PC-9 (cell line): Measurements from ENCODE around the gene SIDT1. TPM values are rescaled to one million over a fixed set of nuclear protein-coding genes. Genes with fewer than 3 reads are reported as not detected.

ENCODE experiments used
- BruUV-seq: library from RNA; stranded (reverse); fragments of 400-500 nt; replicated peaks from 2 replicates; lab custom pipeline; 2021; lab: Mats Ljungman, UMichigan
- CTCF ChIA-PET: fragments of 300-600 bp; sonication (Branson Sonifier 250); formaldehyde crosslinking; loops from one replicate; lab custom pipeline; 2022; ENCODE audit warnings: antibody characterized with exemption; lab: Charles Lee
- POLR2A ChIA-PET: fragments of 300-600 bp; sonication (Branson Sonifier 250); formaldehyde crosslinking; loops from one replicate; lab custom pipeline; 2022; ENCODE audit warnings: antibody characterized with exemption; ENCODE audit not compliant: unreplicated experiment; lab: Charles Lee
- DNase-seq, 2 experiments: peaks; one replicate each; pipeline versions ENCODE4 v3.0.0 to v3.0.0-alpha.2; 2015 to 2022; ENCODE audit warnings: mixed read lengths in 1 of 2
- H2AFZ ChIP-seq: fragments of 200-600 bp; sonication (generic); 2 replicates; pipeline ENCODE4 v1.8.1; 2017; ENCODE audit warnings: antibody characterized with exemption
- H3F3A ChIP-seq: fragments of 200-600 bp; sonication (generic); 2 replicates; pipeline ENCODE4 v1.8.1; 2017; ENCODE audit warnings: antibody characterized with exemption, mild to moderate bottlenecking, low read depth; ENCODE audit not compliant: insufficient read depth
- H3K27ac ChIP-seq: fragments of 200-600 bp; sonication (generic); 2 replicates; pipeline ENCODE4 v1.6.1; 2016; ENCODE audit warnings: mixed run types
- H3K27me3 ChIP-seq: fragments of 200-600 bp; sonication (generic); 2 replicates; pipeline ENCODE4 v1.6.1; 2016; ENCODE audit warnings: low read depth, mixed run types; ENCODE audit not compliant: insufficient read depth
- H3K36me3 ChIP-seq: fragments of 200-600 bp; sonication (generic); 2 replicates; pipeline ENCODE4 v1.6.1; 2016; ENCODE audit warnings: low read depth, mixed run types
- H3K4me1 ChIP-seq: fragments of 200-600 bp; sonication (generic); replicated peaks from 2 replicates; pipeline ENCODE4 v1.6.1; 2016; ENCODE audit warnings: mixed run types; ENCODE audit not compliant: insufficient read depth
- H3K4me2 ChIP-seq: fragments of 200-600 bp; sonication (generic); 2 replicates; pipeline ENCODE4 v1.6.1; 2017; ENCODE audit warnings: mixed run types
- H3K4me3 ChIP-seq: fragments of 200-600 bp; sonication (generic); 2 replicates; pipeline ENCODE4 v1.6.1; 2016; ENCODE audit warnings: mixed run types
- H3K79me2 ChIP-seq: fragments of 200-600 bp; sonication (generic); 2 replicates; pipeline ENCODE4 v1.6.1; 2017; ENCODE audit warnings: low read depth, mixed run types
- H3K9me2 ChIP-seq: fragments of 200-600 bp; sonication (generic); 2 replicates; pipeline ENCODE4 v1.8.1; 2017; ENCODE audit warnings: mild to moderate bottlenecking; ENCODE audit not compliant: insufficient read depth
- H3K9me3 ChIP-seq: fragments of 200-600 bp; sonication (generic); 2 replicates; pipeline ENCODE4 v1.8.1; 2016; ENCODE audit warnings: low read depth; ENCODE audit not compliant: insufficient read depth
- H4K20me1 ChIP-seq: fragments of 200-600 bp; sonication (generic); 2 replicates; pipeline ENCODE4 v1.8.1; 2017; ENCODE audit not compliant: insufficient read depth
- CTCF ChIP-seq: fragments of 200-600 bp; sonication (generic); conservative IDR thresholded peaks from 2 replicates; pipeline ENCODE4 v1.6.1; 2017; ENCODE audit warnings: mixed run types, antibody characterized with exemption, mild to moderate bottlenecking, moderate library complexity
- EZH2 ChIP-seq: fragments of 200-600 bp; sonication (generic); IDR thresholded peaks from 2 replicates; pipeline ENCODE4 v1.8.0; 2017; ENCODE audit warnings: antibody characterized with exemption, low read depth
- intact Hi-C: fragments of 100-400 bp; cut with micrococcal nuclease; formaldehyde crosslinking; loops from one replicate; pipeline ENCODE4 v1.10.0; 2022; ENCODE audit not compliant: unreplicated experiment
- total RNA-seq: library from RNA; stranded (reverse); gene quantifications from 2 replicates; pipeline ENCODE4 v1.2.3, GENCODE V29; 2021

SIDT1 gene
- total RNA-seq, 1 experiment from 2014 or later: 1.2 TPM

- Histone ChIP-seq H3K27me3 (no peaks in the 10 kb centered on the region), H2AFZ (no peak overlapping the region), H3K9me2 (no peaks in the 10 kb centered on the region), H4K20me1 (no peaks in the 10 kb centered on the region), H3K79me2 (no peaks in the 10 kb centered on the region), H3K4me2 (no peak overlapping the region), H3K9me3 (no peaks in the 10 kb centered on the region), H3F3A (no peaks in the 10 kb centered on the region), H3K36me3 (no peaks in the 10 kb centered on the region), H3K4me3 (no peak overlapping the region), H3K27ac (no peak overlapping the region), H3K4me1 (0 out of 2 replicates have a peak, but pooled peaks cover 4% of the 10 kb centered on the region)
- intact Hi-C loops: loop anchor here (10.0 kb wide), 2 partner anchors 329 to 489 kb away; no protein-coding TSS in a partner anchor
- ChIA-PET POLR2A (no interaction called here), CTCF (no interaction called here)
- TF ChIP-seq CTCF: no peak
- TF ChIP-seq EZH2: no peak
- BruUV-seq: no TSS peak
- DNase-seq: no peak
Measured at GRCh38 chr3:113623324-113623723, 91.0 kb downstream of the SIDT1 start.

- H3K36me3 ChIP-seq: no peaks in the 10 kb centered on the region
- ChIA-PET CTCF (no interaction called here), POLR2A (no interaction called here)
- H3K4me3 ChIP-seq: no peak overlapping the region
- no peaks in the 10 kb centered on the region for H3F3A ChIP-seq
- no TSS peak for BruUV-seq
- no peaks in the 10 kb centered on the region for H3K9me2 ChIP-seq
- no peaks in the 10 kb centered on the region for H4K20me1 ChIP-seq
- no peaks in the 10 kb centered on the region for H3K27me3 ChIP-seq
- no peak for DNase-seq
- no peak overlapping the region for H3K27ac ChIP-seq
- no peaks in the 10 kb centered on the region for H3K9me3 ChIP-seq
- H3K4me2 ChIP-seq: no peak overlapping the region
- no peaks in the 10 kb centered on the region for H3K79me2 ChIP-seq
- no peak overlapping the region for H2AFZ ChIP-seq
- TF ChIP-seq CTCF (no peak), EZH2 (no peak)
- intact Hi-C loops: loop anchor here (10.0 kb wide), 2 partner anchors 329 to 489 kb away; no protein-coding TSS in a partner anchor
- H3K4me1 ChIP-seq: 0 out of 2 replicates have a peak, but pooled peaks cover 4% of the 10 kb centered on the region
Measured at GRCh38 chr3:113623811-113624210, 91.5 kb downstream of the SIDT1 start.

- H3K9me3 ChIP-seq: no peaks in the 10 kb centered on the region
- no peaks in the 10 kb centered on the region for H3K36me3 ChIP-seq
- no peak overlapping the region for H3K4me3 ChIP-seq
- no peaks in the 10 kb centered on the region for H3F3A ChIP-seq
- no peaks in the 10 kb centered on the region for H4K20me1 ChIP-seq
- intact Hi-C loops: loop anchor here (1.0 to 10.0 kb wide), 6 partner anchors 132 to 1043 kb away; partner anchors contain the start of gene CCDC80
- no peak overlapping the region for H2AFZ ChIP-seq
- TF ChIP-seq CTCF (no peak), EZH2 (no peak)
- DNase-seq: no peak
- ChIA-PET POLR2A (no interaction called here), CTCF (interaction anchor here (0.6 to 1.5 kb wide), 2 partner anchors 71 to 130 kb away, joined by 3 read pairs; no protein-coding TSS in a partner anchor)
- no peaks in the 10 kb centered on the region for H3K9me2 ChIP-seq
- H3K27ac ChIP-seq: no peak overlapping the region
- no TSS peak for BruUV-seq
- H3K79me2 ChIP-seq: no peaks in the 10 kb centered on the region
- H3K27me3 ChIP-seq: no peaks in the 10 kb centered on the region
- 0 out of 2 replicates have a peak, but pooled peaks cover 4% of the 10 kb centered on the region for H3K4me1 ChIP-seq
- no peak overlapping the region for H3K4me2 ChIP-seq
Measured at GRCh38 chr3:113625834-113626233, 93.5 kb downstream of the SIDT1 start.
